GM21786 (cell line): ENCODE data around the gene TMEM114.
A peak's percentile ranks its signal among the peaks of the same experiment; 100 is the strongest.
"Not testable (repeated sequence)": the region's sequence is repeated elsewhere in the genome, so short reads cannot be mapped to it uniquely, and the experiment has no call there.

Source experiments
- ATAC-seq: cut with Tn5 transposase; IDR thresholded peaks from one replicate; pipeline ENCODE4 v1.9.1; 2021; ENCODE audit not compliant: unreplicated experiment

TMEM114 gene

DNA sequence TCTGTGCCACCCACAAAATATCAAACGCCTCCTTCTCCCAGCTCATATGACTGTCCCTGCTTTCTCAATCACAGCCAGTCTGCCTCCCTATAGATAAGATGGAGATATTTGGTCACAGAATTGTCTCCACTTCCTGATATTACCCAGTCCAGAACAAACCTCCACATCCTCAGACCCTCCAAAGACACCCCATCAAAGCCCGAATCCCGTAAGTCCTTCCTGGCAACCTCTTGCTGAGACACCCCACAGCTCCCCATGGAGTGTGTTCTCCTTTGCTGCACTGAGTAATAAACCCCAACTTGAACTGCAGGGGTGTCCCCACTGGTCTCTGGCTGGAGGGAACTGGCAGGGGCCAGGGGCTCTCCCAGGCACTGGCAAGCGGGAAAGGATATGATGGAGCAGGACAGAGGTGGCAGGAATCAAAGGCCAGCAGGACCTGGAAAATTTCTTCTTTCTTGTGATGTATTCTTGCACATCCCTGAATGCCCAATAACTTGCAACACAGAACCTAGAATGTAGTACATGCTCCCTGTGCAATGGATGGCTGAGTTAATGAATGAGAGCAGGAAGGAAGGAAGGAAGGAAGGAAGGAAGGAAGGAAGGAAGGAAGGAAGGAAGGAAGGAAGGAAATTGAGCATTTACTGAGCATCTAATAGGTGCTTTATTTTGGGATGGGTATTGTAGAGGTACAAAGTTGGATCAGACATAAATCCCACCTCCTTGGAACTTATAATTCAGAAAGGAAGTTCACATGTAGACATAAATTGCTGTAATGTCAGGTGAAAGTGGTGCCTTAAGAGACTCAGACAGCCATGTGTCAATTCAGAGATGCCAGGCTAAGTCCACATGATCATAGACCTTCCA lies 13.9 kb downstream of the TMEM114 start:
- ATAC-seq: no peak

DNA sequence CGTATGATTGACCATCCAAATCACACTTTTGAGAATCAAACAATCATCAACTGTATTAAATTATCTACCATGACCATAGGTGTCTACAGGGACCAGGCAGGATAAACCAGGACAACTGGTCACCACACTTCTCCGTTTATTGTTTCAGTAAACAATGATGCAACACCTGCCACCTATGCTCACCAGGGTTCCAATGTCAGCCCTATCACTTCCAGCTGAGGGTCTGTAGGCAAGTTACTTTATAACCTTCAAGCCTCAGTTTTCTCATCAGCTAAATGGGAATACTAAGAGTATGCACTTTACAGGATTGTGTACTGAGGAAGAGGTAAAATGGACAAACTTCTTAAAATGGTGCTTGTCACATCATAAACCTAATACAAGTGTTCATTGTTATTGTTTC lies 14.9 kb downstream of the TMEM114 start:
- ATAC-seq: no peak

DNA sequence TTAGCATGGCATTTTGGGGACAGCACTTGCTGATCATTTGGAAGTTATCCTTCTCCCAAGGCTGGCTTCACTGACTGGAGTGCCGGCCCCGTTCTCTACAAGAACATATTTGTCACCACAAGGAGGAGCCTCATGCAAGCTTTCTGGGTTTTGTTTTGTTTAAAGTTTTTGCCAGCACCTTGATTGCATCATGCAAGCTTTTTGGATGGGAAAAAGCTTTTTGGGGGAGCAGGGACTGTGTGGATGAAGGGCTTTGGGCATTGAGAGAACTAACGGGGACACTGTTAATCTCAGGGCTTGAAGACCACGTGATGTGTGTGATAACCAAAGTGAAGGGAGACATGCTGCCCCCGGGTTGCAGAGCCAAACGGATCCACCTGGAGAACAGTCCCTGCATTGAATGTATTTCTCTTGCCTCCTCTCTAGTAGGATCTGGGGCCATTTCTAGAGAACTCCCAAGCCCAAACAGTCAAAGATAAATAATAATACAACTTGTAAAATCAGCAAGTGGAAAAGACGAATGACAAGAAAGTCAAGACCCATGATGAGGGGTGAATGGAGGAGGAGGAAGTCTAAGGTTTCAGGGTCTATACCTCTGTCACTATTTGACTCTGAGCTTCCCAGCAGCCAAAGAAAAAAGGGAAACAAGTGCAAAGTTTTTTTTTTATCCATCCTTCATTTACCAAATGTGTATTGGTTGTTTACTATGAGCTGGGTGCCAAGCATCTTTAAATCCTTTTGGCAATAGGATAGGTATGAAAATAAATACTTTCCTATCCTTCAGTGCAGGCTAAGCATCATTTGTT lies 17.2 kb downstream of the TMEM114 start:
- ATAC-seq: no peak

DNA sequence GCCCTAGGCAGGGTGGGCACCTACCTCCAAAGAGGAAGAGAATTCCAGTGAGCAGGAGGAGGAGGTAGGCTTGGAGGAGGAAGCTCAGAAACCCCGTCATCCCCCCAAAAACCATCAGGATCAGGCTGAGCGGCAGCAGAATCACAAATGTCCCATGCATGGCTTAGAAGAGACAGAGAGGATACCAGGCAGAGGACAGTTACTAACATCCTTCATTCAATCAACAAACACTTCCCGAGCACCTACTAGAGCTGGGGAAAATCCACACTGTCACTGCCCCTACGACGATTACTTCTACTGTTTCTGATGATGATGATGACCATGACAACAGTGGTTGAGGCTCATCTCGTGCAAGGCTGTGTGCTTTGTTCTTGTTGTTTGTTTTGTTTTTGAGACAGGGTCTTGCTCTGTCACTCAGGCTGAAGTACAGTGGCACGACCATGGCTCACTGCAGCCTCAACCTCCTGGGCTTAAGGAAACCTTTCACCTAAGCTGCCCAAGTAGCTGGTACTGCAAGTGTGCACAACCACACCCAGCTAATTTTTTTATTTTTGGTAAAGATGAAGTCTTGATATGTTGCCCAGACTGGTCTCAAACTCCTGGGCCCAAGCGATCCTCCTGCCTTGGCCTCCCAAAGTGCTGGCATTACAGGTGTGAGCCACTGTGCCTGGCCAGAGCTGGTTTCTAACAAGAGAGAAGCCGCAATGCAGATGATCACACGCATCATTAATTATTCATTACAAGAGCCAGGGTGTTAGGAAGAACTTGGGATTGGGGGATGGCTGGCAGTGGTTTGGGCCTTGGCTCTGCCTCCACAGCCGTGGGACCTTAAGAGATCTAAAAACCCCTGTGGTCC lies 18.0 kb downstream of the TMEM114 start:
- ATAC-seq: no peak

DNA sequence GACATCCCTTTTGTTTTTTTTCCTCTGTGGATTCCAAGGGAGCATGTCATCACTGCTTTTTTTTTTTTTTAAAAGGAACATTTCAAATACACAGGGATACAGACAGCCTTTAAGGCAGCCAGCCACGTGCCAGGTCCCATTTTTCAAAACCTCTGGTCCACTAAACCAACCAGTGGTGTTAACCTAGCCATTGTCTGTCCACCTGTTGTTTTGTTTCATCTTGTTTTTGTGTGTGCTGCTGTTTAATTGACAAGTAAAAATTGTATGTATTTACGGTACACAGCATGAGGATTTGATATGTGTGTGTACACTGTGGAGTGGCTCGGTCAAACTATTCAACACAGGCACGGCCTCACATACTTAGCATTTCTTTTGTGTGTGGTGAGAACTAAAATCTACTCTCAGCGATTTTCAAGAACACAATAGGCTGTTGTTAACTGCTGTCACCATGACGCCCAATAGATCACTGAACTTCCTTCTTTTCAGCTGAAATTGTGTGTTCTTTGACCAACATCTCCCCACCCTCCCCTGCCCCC lies 19.2 kb downstream of the TMEM114 start:
- no peak for ATAC-seq

DNA sequence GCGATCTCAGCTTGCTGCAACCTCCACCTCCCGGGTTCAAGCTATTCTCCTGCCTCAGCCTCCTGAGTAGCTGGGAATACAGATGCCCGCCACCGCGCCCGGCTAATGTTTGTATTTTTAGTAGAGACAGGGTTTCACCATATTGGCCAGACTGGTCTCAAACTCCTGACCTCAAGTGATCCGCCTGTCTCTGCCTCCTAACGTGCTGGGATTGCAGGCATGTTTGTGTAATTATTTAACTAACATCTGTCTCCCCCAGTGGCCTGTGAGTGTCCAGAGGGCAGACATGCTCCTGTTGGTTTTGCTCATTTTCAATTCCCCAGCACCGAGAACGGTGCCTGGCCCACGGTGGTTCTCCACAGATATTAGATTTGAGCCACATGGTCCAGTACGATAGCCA lies 19.9 kb downstream of the TMEM114 start:
- not testable (repeated sequence) for ATAC-seq

DNA sequence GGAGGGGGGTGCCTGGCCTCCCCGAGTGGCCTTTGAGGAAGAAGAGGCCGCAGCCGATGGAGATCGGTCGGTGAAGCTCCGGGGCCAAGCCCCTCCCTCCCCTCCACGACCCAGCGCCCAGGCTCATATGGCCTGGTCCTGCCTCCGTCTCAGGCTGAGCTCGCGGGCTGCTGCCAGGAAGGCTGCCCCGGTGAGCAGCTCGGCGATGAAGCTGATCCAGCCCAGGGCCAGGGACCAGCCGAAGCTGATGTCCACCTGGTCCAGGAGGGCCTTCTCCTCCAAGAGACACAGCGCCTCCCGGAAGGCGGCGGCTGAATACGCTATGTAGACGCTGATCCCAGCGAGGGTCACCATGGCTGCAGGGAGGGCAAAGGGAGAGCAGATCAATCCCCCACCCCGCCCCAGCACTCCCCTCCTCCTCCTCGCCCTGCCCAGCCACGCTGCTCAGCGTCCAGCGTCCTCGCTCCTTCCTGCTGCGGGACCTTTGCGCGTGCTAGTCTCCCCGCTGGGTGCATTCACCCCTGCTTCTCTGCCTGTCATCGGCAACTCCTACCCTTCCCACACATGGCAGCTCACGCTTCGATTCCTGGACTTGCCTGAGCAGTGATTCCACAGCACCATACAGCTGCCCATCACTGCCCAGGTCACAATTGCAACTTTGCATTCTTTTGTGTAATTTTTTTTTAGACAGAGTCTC lies 20.5 kb downstream of the TMEM114 start:
- no peak for ATAC-seq

DNA sequence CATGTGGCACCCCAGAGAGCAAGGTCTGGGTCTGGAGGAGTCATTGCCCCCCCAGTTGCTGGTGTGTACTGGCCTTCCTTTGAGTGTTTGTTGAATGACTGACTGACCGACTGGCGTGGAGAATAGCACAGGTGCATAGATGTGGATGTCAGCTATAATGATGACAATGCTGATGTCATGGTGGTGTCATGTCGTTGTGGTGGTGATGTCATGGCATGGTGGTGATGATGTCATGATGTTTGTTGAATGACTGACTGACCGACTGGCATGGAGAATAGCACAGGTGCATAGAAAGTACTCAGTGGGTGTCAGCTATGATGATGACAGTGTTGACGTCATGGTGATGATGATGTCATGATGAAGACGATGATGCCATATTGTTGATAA lies 22.1 kb downstream of the TMEM114 start:
- ATAC-seq: no peak

DNA sequence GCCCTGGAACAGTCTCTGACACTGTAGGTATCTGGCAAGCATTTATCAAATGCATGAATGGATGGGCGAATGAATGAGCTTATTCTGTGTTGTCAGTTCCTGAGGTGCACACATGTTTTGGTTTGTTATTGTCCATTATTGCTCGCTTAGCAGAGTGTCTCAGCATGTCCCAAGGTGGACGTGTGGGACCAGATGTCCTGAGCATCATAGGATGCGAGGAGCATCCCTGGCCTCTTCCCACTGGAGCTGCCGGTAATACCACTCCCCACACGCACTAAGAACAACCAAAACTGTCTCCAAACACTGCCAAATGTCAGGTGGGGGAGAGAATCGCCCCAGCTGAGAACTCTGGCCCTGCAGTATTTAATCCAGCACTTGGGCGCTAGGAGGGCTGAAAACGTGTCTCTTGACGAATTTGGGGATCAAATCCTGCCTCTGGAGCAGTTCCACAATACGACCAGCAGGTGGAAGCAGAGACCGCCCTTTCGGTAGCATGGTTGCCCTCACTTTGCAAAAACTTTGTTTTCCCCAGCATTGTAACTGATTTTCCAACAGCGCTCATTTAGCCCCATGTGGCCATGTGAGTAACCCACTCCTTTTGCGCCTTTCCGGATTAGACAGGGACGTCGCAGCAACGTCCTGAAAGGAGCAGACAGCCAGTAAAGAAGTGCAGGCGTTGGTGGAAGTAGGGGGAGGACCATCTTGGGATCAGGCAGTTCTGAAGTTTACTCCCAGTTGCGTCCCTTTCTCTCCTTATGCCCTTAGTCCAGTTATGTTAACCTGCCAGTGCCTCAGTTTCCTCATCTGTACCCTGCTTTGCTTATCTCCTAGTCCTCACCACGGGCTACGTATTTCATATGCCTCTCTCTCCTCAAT lies 22.7 kb downstream of the TMEM114 start:
- peak; percentile 90 for ATAC-seq

DNA sequence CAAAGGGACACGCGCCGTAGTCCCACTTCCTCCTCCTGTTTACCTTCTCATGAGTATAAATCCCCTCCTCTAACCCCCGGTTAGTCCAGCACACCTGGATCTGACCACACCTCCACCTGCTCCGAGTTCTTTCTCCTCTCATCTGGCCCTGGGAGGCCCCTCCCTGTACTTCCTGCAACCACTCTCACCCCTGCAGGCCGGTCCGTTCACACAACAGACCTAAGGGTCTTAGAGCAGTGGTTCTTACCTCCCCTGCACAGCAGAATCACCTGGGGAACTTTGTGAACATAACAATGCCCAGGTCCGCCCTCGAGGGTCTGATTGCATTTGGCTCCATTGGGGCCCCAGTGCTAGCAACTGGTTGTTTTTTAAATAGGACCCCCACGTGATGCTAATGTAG lies 24.8 kb downstream of the TMEM114 start:
- no peak for ATAC-seq

DNA sequence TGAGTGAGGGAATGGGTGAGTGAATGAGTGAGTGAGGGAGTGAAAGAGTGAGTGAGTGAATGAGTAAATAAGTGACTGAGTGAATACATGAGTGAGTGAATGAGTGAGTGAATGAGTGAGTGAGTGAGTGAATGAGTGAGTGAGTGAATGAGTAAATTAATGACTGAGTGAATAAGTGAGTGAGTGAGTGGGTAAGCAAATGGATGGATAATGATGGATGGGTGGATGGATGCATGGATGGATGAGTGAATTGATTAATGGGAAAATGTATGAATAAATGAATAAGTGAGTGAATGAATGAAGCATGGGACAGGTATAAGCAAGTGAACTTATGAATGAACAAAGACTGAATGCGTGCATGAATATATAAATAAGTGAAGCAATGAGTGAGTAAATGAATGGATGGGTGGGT lies 25.4 kb downstream of the TMEM114 start:
- ATAC-seq: no peak

DNA sequence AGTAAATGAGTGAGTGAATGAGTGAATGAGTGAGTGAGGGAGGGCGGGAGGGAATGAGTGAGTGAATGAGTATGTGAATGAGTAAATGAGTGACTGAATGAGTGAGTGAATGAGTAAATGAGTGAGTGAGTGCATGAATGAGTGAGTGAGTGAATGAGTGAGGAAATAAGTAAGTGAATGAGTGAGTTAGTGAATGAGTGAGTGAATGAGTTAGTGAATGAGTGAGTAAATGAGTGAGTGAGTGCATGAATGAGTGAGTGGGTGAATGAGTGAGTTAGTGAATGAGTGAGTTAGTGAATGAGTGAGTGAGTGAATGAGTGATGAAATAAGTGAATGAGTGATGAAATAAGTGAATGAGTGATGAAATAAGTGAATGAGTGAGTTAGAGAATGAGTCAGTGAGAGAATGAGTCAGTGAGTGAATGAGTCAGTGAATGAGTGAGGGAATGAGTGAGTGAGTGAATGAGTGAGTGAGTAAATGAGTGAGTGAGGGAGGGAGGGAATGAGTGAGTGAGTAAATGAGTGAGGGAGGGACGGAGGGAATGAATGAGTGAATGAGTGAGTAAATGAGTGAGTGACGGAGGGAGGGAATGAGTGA lies 26.3 kb downstream of the TMEM114 start:
- not testable (repeated sequence) for ATAC-seq

DNA sequence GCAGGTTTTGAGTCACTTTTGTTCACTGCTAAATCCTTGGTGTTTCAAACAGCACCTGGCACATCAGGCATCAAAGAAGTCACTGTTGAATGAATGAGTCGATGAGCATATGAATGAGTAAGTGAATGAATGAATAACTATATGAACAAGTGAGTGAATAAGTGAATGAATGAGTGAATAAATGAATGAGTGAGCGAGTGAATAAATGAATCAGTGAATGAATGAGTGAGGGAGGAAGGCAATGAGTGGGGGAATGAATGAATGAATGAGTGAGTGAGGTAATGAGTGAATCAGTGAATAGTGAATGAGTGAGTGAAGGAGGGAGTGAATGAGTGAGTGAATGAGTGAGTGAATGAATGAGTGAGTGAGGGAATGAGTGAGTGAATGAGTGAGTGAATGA lies 28.8 kb downstream of the TMEM114 start:
- ATAC-seq: no peak

DNA sequence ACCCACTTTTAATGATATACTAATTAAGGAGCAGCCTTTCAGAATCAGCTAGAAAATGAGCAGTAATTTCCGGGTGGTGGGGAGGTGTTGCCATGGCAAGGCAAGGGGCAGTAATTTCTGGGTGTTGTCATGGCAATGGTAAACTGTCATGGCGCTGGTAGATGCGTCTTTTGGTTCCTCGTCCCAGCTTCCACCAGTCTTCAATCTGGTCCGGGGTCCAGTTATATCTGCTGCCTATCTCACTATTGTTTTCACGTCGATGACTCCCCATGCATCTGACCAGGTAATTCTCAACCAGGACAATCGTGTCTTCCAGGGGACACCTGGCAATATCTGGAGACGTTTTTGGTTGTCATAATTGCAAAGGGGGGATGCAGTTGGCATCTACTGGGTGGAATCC lies 34.9 kb downstream of the TMEM114 start:
- no peak for ATAC-seq

DNA sequence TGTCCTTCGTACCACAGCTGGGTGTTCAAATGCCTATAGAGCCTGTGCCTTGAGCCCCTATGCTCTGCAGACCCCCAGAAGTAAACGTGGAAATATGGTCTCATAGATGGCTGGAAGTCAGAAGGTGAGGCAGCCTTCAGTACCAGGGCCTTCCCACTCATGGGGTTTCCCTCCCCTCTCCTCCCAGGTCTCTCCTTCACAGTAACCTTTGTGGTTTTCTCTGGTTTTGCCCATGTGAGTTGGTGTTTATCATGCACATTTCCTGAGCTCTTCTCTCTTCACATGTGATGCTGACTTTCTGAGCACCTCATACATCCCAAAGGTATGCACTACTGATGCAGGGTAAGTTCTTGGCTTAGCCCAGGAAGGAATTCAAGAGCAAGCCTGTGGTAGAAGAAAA lies 35.4 kb downstream of the TMEM114 start:
- no peak for ATAC-seq

DNA sequence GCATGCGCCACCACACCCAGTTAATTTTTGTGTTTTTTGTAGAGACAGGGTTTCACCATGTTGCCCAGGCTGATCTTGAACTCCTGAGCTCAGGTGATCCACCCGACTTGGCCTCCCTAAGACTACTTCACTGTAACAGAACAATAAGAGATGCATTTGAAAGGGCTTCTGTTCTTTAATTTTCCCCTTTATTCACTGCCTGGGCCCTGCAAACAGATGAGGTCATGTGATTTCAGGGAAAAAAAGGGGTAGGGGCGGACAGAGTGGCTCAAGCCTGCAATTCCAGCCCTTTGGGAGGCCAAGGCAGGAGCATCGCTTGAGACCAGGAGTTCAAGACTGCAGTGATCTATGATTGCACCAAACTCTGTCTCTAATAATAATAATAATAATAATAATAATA lies 36.3 kb downstream of the TMEM114 start:
- ATAC-seq: no peak

DNA sequence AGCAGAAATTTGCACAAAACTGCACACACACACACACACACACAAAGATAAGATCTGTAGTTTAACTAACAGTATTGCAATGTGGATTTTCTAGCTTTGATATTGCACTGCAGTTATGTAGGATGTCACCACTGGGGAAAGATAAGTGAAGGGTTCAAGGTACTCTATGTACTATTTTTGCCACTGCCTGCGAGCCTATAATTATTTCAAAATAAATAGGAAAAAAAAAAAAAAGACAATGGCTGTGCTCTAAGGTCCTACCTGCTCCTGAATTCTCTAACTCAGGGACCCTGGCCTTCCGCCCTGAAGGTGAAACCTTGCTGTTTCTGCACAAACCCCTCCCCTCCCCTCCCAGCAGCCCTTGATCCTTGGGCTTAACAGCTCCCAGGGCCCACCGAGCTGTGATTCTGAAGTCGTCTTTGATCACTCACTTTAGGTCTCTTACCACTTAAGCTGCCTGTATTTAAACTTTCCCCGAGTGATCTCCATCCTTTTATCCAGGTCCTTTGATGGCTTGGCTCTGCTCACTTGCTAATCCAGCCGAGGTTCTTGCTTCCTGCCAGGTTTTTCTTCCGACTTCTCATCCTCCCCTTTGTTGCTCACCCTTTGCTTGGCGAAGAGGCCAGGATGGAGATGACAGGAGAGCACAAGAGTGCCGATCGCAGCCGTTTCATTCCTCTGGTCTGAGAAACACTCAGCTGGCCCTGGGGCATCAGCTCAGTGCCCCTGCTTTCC lies 37.7 kb downstream of the TMEM114 start:
- ATAC-seq: no peak
